Heart left ventricle (tissue), 16 donors: ENCODE data around the gene CNEP1R1. TPM values are rescaled to one million over a fixed set of nuclear protein-coding genes. Genes with fewer than 3 reads are reported as not detected.

Source experiments
- ATAC-seq, 4 donors: fragments of 200-7000 bp; cut with Tn5 transposase; one replicate each; pipeline ENCODE4 v1.9.1; 2020 to 2022; ENCODE audit warnings: moderate library complexity in 4 of 4, mild to moderate bottlenecking in 3 of 4, moderate number of reproducible peaks in 1 of 4
- DNase-seq, 5 donors: peaks; one replicate each; pipeline ENCODE4 v3.0.0-alpha.2; 2020
- H3K27ac ChIP-seq, 12 donors: fragments of 200-600 bp; sonication (generic) in 4 of 12; one replicate each; pipeline versions ENCODE4 v1.5.0 to v1.8.0; 2016 to 2022; ENCODE audit warnings: mild to moderate bottlenecking in 2 of 12
- H3K27me3 ChIP-seq, 9 donors: fragments of 200-600 bp; sonication (generic) in 2 of 9; one replicate each; pipeline versions ENCODE4 v1.5.1 to v1.8.0; 2016 to 2022; ENCODE audit warnings: mild to moderate bottlenecking in 3 of 9
- H3K36me3 ChIP-seq, 9 donors: fragments of 200-600 bp; sonication (generic) in 2 of 9; one replicate each; pipeline versions ENCODE4 v1.5.0 to v1.8.0; 2018 to 2022; ENCODE audit warnings: mild to moderate bottlenecking in 2 of 9
- H3K4me1 ChIP-seq, 12 donors: fragments of 200-600 bp; sonication (generic) in 4 of 12; one replicate each; pipeline versions ENCODE4 v1.5.0 to v1.8.0; 2016 to 2022; ENCODE audit warnings: mild to moderate bottlenecking in 3 of 12
- H3K4me3 ChIP-seq, 12 donors: fragments of 200-600 bp; sonication (generic) in 4 of 12; one replicate each; pipeline versions ENCODE4 v1.5.0 to v1.8.0; 2017 to 2022; ENCODE audit warnings: mild to moderate bottlenecking in 9 of 12, moderate library complexity in 4 of 12
- H3K9me3 ChIP-seq, 12 donors: fragments of 200-600 bp; sonication (generic) in 4 of 12; one replicate each; pipeline versions ENCODE4 v1.5.0 to v1.8.0; 2016 to 2022; ENCODE audit warnings: mild to moderate bottlenecking in 1 of 12
- CTCF ChIP-seq, 12 donors: fragments of 200-600 bp; sonication (generic) in 4 of 12; IDR thresholded peaks; one replicate each; pipeline versions ENCODE4 v1.5.0 to v1.8.0; 2018 to 2022; ENCODE audit warnings: antibody characterized with exemption in 12 of 12, mild to moderate bottlenecking in 5 of 12
- POLR2A ChIP-seq, 2 donors: fragments of 450-650 bp; IDR thresholded peaks; one replicate each; pipeline ENCODE4 v1.6.1; 2017; ENCODE audit warnings: antibody characterized with exemption in 2 of 2, mild to moderate bottlenecking in 2 of 2, moderate library complexity in 2 of 2
- WGBS, 4 donors: extraction: QIAGEN DNeasy Blood & Tissue Kit in 2 of 4; methylation state at CpG; one replicate each; pipeline versions ENCODE4 v1.1.5 to v1.1.7; 2013 to 2018; 5-methylcytosine and 5-hydroxymethylcytosine counted together
- intact Hi-C, 10 donors: fragments of 100-400 bp; cut with DNase I; formaldehyde crosslinking; loops; one replicate each; pipeline versions ENCODE4 v1.11.1 to v1.14.2; 2022
- polyA plus RNA-seq, 2 donors: library from polyadenylated mRNA; stranded (reverse); fragments of 200-250 nt; gene quantifications; one replicate each; pipeline ENCODE4 v1.2.3, GENCODE V29; 2013
- total RNA-seq, 9 donors: library from RNA; depleted of rRNA in 2 of 9; stranded (reverse); fragments of >200 nt in 2 of 9; fragmentation: NEBNext Ultra II Directional in 3 of 9; extraction: Animal tissue kit (Norgen Biotek cat#: 25700) in 3 of 9; gene quantifications; one replicate each; pipeline versions ENCODE4 v1.1.0 to v1.2.4, GENCODE V29; 2016 to 2023
- donor health status: ischemic (EF 13 %, LVEDD 7.1; RV severe dilation, severe dysfunction).
- donor health status: healthy with polysubstance abuse.
- donor health status: DM: no; HTN: yes; CAD: no.
- donor health status: DM: no; HTN: no; CAD: no.
- donor health status: ischemic (EF 25% LVEDD 6.9; RV normal size, moderate dysfunction).
- donor health status: ischemic (EF 25% LVEDD 5.7; RV mildly dilated, moderate dysfunction).
- donor health status: healthy.
- donor health status: DM: yes; HTN: yes; CAD: no.
- donor health status: ischemic (EF 35%, LVEDD 5.7; RV mildly dilated, moderate dysfunction).
- donor health status: nonischemic (EF 11% LVEDD 7.7; RV severe dilation, severe dysfunction).
- donor health status: DM: yes; HTN: yes; CAD: no.
- donor health status: PGD.
- donor health status: ischemic (EF 29% LVEDD 5.4; RV normal size, mild dysfunction).
- donor health status: nonischemic (EF 23%, LVEDD 6.1; RV moderate dilation, normal function).

Gene CNEP1R1
- total and polyA plus RNA-seq, 11 donors: 10.9 to 23.9 (median 17.1) TPM

GRCh38 chr16:50081428-50082018, 56.5 kb downstream of the CNEP1R1 start:
- WGBS, 4 donors: 94 to 98% (median 96%) methylated on average over 7 of the region's 7 CpGs
- H3K4me3 ChIP-seq: no peak overlapping the region
- DNase-seq (no peak), ATAC-seq (no peak)
- H3K36me3 ChIP-seq: peaks cover 0 to 97% (median 87%) of the 10 kb centered on the region in 9 donors
- H3K4me1 ChIP-seq: peaks cover 0 to 14% (median 0%) of the 10 kb centered on the region in 12 donors
- TF ChIP-seq CTCF (IDR thresholded peaks at IDR 0.05) (no peak), POLR2A (IDR thresholded peaks at IDR 0.05) (no peak)
- H3K27ac ChIP-seq: no peak overlapping the region
- no peaks in the 10 kb centered on the region for H3K9me3 ChIP-seq
- no peaks in the 10 kb centered on the region for H3K27me3 ChIP-seq
- intact Hi-C loops: no loop called here

DNA sequence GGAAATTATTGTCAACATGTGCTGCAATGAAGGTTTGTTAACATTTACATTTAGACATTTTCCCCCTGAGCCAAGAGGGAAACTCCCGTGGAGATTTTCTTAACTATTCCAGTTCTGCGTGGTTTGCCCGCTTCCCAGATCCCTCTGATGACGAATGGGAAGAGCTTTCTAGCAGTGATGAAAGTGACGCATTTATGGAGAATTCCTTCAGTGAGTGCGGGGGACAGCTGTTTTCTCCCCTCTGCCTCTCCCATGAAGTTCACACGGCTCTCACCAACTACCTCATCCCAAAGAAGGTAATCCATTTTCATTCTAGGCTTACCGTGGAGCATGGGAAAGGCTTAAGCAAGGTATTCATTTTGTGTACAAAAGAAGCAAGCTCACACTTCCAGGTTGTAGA, 59.0 kb downstream of the CNEP1R1 start:
- intact Hi-C loops: no loop called here

GRCh38 chr16:50086176-50086575, 61.2 kb downstream of the CNEP1R1 start:
- H3K4me1 ChIP-seq: no peaks in the 10 kb centered on the region
- H3K27me3 ChIP-seq: no peaks in the 10 kb centered on the region
- no peaks in the 10 kb centered on the region for H3K9me3 ChIP-seq
- DNase-seq: no peak
- intact Hi-C loops: no loop called here
- H3K36me3 ChIP-seq: peaks cover 0 to 98% (median 83%) of the 10 kb centered on the region in 9 donors
- H3K4me3 ChIP-seq: no peak overlapping the region
- TF ChIP-seq POLR2A (IDR thresholded peaks at IDR 0.05) (no peak), CTCF (IDR thresholded peaks at IDR 0.05) (no peak)
- ATAC-seq: no peak
- 93 to 97% (median 96%) methylated on average over 6 of the region's 6 CpGs for WGBS, 4 donors
- no peak overlapping the region for H3K27ac ChIP-seq

More for the DNA sequence above, 59.0 kb downstream of the CNEP1R1 start:
- Histone ChIP-seq H3K4me1 (peaks cover 0 to 10% (median 0%) of the 10 kb centered on the region in 12 donors), H3K4me3 (no peak overlapping the region), H3K36me3 (peaks cover 0 to 100% (median 88%) of the 10 kb centered on the region in 9 donors), H3K27ac (no peak overlapping the region), H3K9me3 (no peaks in the 10 kb centered on the region), H3K27me3 (no peaks in the 10 kb centered on the region)
- TF ChIP-seq POLR2A (IDR thresholded peaks at IDR 0.05) (no peak), CTCF (IDR thresholded peaks at IDR 0.05) (no peak)
- whole genome bisulfite sequencing, 4 donors: 89 to 95% (median 93%) methylated on average over 8 of the region's 8 CpGs
- no peak for DNase-seq
- no peak for ATAC-seq

Other genes starting within 250 kb of the CNEP1R1 start
- 10 to 100 TPM in 2 of 9 donors, 1 to 10 TPM in 7; 3.3 to 10.4 (median 7.3) TPM for gene ZNF423, start 169.1 kb upstream of the CNEP1R1 start, total RNA-seq
- gene ZNF423, start 169.1 kb upstream of the CNEP1R1 start, polyA plus RNA-seq: 1 to 10 TPM; 1.8 to 3.0 TPM
- 10 to 100 TPM in 8 of 9 donors, 1 to 10 TPM in 1; 9.5 to 21.2 (median 11.9) TPM for gene HEATR3, start 40.7 kb downstream of the CNEP1R1 start, total RNA-seq
- 1 to 10 TPM; 2.4 to 7.1 TPM for gene HEATR3, start 40.7 kb downstream of the CNEP1R1 start, polyA plus RNA-seq
- 1 to 10 TPM; 4.8 to 8.8 (median 7.0) TPM for gene TENT4B, start 128.1 kb downstream of the CNEP1R1 start, total RNA-seq
- gene TENT4B, start 128.1 kb downstream of the CNEP1R1 start, polyA plus RNA-seq: 1 to 10 TPM; 2.2 to 5.3 TPM
- 10 to 100 TPM in 3 of 9 donors, 1 to 10 TPM in 6; 3.2 to 46.7 (median 9.0) TPM for gene ADCY7, start 241.3 kb downstream of the CNEP1R1 start, total RNA-seq
- 1 to 10 TPM; 3.8 to 5.3 TPM for gene ADCY7, start 241.3 kb downstream of the CNEP1R1 start, polyA plus RNA-seq